Parietal lobe (tissue), 2 donors: ENCODE measurements around the gene STK33. TPM values are rescaled to one million over a fixed set of nuclear protein-coding genes. Genes with fewer than 3 reads are reported as not detected.

Experiments used
- small RNA-seq: library from RNA; depleted of rRNA; stranded (forward); fragments of <200 nt; gene quantifications from one replicate; pipeline ENCODE3, GENCODE V24; 2014; ENCODE audit warnings: low replicate concordance
- total RNA-seq: library from RNA; depleted of rRNA; stranded (reverse); fragments of >200 nt; gene quantifications from one replicate; pipeline ENCODE4 v1.2.3, GENCODE V29; 2014

The STK33 gene
- total RNA-seq = 5.3 TPM

DNA sequence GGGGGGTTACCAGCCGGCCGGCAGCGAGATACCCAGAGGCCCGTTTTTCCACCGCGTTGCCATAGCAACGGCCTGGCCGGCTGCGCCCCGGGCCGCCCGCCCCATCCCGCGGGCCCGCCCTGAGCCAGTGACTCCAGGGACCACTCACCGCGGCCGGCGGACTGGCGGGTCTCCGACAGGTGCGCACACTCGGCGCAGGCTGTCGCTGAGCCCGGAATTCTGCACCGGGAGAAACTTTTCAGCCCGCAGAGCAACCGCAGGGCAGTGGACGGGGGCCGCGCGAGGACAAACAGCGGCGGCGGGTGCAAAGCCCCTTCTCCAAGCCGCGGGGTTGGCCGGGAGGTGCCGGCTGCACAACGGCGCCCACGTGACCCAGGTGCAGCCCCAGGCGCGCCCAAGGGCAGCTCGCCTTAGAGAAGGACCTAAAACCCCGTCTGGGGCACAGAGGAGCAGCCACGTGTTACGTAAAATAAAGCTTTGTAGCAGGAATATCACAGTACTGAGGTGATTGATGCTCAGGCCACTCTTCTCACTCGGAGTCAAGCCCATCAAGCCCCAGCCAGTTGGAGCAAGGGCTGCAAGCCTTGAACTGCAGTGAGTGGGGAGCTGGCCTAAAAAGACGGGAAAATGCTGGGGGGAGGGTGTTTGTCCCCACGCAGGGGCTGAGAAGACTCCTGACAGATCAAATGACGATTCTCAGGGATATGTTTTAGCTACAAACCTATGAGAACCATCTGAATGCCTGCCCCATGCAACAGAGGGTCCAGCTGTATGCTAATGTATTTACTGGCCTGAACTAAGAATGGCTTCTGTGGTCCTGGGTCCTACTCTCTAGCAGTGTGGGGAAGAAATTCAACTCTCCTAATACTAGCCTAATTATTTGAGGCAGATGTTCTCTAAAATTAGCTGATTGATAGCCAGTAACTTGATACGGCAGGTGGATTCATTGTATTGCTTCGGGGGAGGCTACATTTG is at the start of gene STK33:
STK33 (minus strand) TSS at position 294 of the 975 bp plus-strand sequence. CDS start 119,323 bp downstream, outside the sequence.

Small RNAs within 50 kb of the gene (small RNA-seq; reads per million reads assigned to genes)
- gene RF00601 = not detected

Other genes starting within 250 kb of the STK33 start
- 6.9 TPM for gene TRIM66, start 88.4 kb upstream of the STK33 start, total RNA-seq
- gene RPL27A, start 88.6 kb upstream of the STK33 start, total RNA-seq = 672 TPM